SK-N-MC (cell line): ENCODE data around the gene COL3A1.

Experiments used
- DNase-seq: peaks from one replicate; pipeline ENCODE4 v3.0.0-alpha.2; 2011; ENCODE audit warnings: low read depth, low spot score
- H3K27ac ChIP-seq: fragments of 200-600 bp; sonication (generic); 2 replicates; pipeline ENCODE4 v1.5.1; 2016; ENCODE audit warnings: mixed run types
- H3K36me3 ChIP-seq: fragments of 200-600 bp; sonication (generic); 2 replicates; pipeline ENCODE4 v1.6.1; 2017; ENCODE audit warnings: antibody characterized with exemption, low read length, mixed read lengths; ENCODE audit not compliant: insufficient read depth
- H3K4me3 ChIP-seq: fragments of 200-600 bp; sonication (generic); 2 replicates; pipeline ENCODE4 v1.5.1; 2016
- H3K9ac ChIP-seq: fragments of 200-600 bp; sonication (generic); 2 replicates; pipeline ENCODE4 v1.8.0; 2017; ENCODE audit warnings: mixed run types, mixed read lengths; ENCODE audit not compliant: insufficient read length
- H3K9me3 ChIP-seq: fragments of 200-600 bp; sonication (generic); 2 replicates; pipeline ENCODE4 v1.6.1; 2017; ENCODE audit warnings: low read depth, mild to moderate bottlenecking, antibody characterized with exemption, low read length, moderate library complexity, mixed read lengths
- EZH2 ChIP-seq: fragments of 200-600 bp; sonication (generic); IDR thresholded peaks from one replicate; pipeline ENCODE4 v1.6.1; 2017; ENCODE audit warnings: antibody characterized with exemption
- FOXP2 ChIP-seq: optimal IDR thresholded peaks from 2 replicates; pipeline ENCODE3; 2011; ENCODE audit warnings: mild to moderate bottlenecking, moderate library complexity; ENCODE audit not compliant: insufficient read depth; ENCODE audit errors: extremely low read length, control extremely low read depth
- POLR2AphosphoS5 ChIP-seq: IDR thresholded peaks from 2 replicates; pipeline ENCODE4 v1.6.1; 2012; ENCODE audit warnings: mild to moderate bottlenecking, low read depth, low read length, borderline replicate concordance

The COL3A1 gene

GRCh38 chr2:188969651-188970050 is 4.5 kb upstream of the COL3A1 start:
- H3K9me3 ChIP-seq = no peaks in the 10 kb centered on the region
- TF ChIP-seq POLR2AphosphoS5 (no peak), EZH2 (no peak), FOXP2 (no peak)
- H3K36me3 ChIP-seq = no peaks in the 10 kb centered on the region
- no peak overlapping the region for H3K4me3 ChIP-seq
- H3K9ac ChIP-seq = no peak overlapping the region
- no peak overlapping the region for H3K27ac ChIP-seq
- no peak for DNase-seq

- no peak for TF ChIP-seq POLR2AphosphoS5
- TF ChIP-seq EZH2 = no peak
- TF ChIP-seq FOXP2 = no peak
- no peaks in the 10 kb centered on the region for H3K36me3 ChIP-seq
- no peak for DNase-seq
- no peak overlapping the region for H3K9ac ChIP-seq
- no peak overlapping the region for H3K27ac ChIP-seq
- H3K4me3 ChIP-seq = no peak overlapping the region
- no peaks in the 10 kb centered on the region for H3K9me3 ChIP-seq
These were observed 4.0 kb upstream of the COL3A1 start for GRCh38 chr2:188970211-188970610.

- no peak overlapping the region for H3K4me3 ChIP-seq
- no peak overlapping the region for H3K27ac ChIP-seq
- no peak for TF ChIP-seq EZH2
These were observed 2.7 kb upstream of the COL3A1 start for GRCh38 chr2:188971432-188971861.

GRCh38 chr2:188973641-188974040 is 532 bp upstream of the COL3A1 start:
- Histone ChIP-seq H3K9me3 (no peaks in the 10 kb centered on the region), H3K4me3 (peak overlapping the region; percentile 90), H3K27ac (peak overlapping the region; percentile 99), H3K9ac (peak overlapping the region; percentile 92), H3K36me3 (no peaks in the 10 kb centered on the region)
- no peak for TF ChIP-seq POLR2AphosphoS5
- no peak for DNase-seq

More at GRCh38 chr2:188971432-188971861, 2.7 kb upstream of the COL3A1 start:
- H3K9me3 ChIP-seq = no peaks in the 10 kb centered on the region
- H3K36me3 ChIP-seq = no peaks in the 10 kb centered on the region
- no peak overlapping the region for H3K9ac ChIP-seq
- DNase-seq = no peak

- peak overlapping the region; percentile 92 for H3K9ac ChIP-seq
- H3K4me3 ChIP-seq = peak overlapping the region; percentile 90
- H3K36me3 ChIP-seq = no peaks in the 10 kb centered on the region
- peak overlapping the region; percentile 99 for H3K27ac ChIP-seq
- no peaks in the 10 kb centered on the region for H3K9me3 ChIP-seq
- no peak for DNase-seq
- peak; percentile 17 for TF ChIP-seq POLR2AphosphoS5
- no peak for TF ChIP-seq EZH2
- TF ChIP-seq FOXP2 = peak; percentile 50
These were observed 1.4 kb downstream of the COL3A1 start for GRCh38 chr2:188975497-188976102.

- Histone ChIP-seq H3K9me3 (no peaks in the 10 kb centered on the region), H3K9ac (peak overlapping the region; percentile 92), H3K4me3 (peak overlapping the region; percentile 90), H3K27ac (peak overlapping the region; percentile 99), H3K36me3 (no peaks in the 10 kb centered on the region)
- no peak for TF ChIP-seq EZH2
- TF ChIP-seq FOXP2 = peak; percentile 39
- peak; percentile 90 for DNase-seq
These were observed 2.5 kb downstream of the COL3A1 start for GRCh38 chr2:188976545-188977268.

- Histone ChIP-seq H3K9ac (peak overlapping the region; percentile 75), H3K4me3 (peak overlapping the region; percentile 90), H3K27ac (peak overlapping the region; percentile 99), H3K36me3 (no peaks in the 10 kb centered on the region), H3K9me3 (no peaks in the 10 kb centered on the region)
- DNase-seq = no peak
- no peak for TF ChIP-seq POLR2AphosphoS5
- no peak for TF ChIP-seq EZH2
- TF ChIP-seq FOXP2 = no peak
These were observed 3.1 kb downstream of the COL3A1 start for GRCh38 chr2:188977317-188977716.

- Histone ChIP-seq H3K9ac (peak overlapping the region; percentile 75), H3K36me3 (no peaks in the 10 kb centered on the region), H3K4me3 (peak overlapping the region; percentile 90), H3K27ac (peak overlapping the region; percentile 99), H3K9me3 (no peaks in the 10 kb centered on the region)
- no peak for DNase-seq
- TF ChIP-seq EZH2 = no peak
- no peak for TF ChIP-seq FOXP2
- no peak for TF ChIP-seq POLR2AphosphoS5
These were observed 4.3 kb downstream of the COL3A1 start for GRCh38 chr2:188978291-188979081.
